AG10803 (cell line): Measurements from ENCODE around the gene TMPRSS2.

Experiments used
- DNase-seq: peaks from one replicate; pipeline ENCODE4 v3.0.0; 2010; ENCODE audit warnings: low read depth
- H3K4me3 ChIP-seq: 2 replicates; pipeline ENCODE4 v1.5.1; 2011; ENCODE audit warnings: mild to moderate bottlenecking, low read length, control low read depth
- CTCF ChIP-seq: conservative IDR thresholded peaks from 2 replicates; pipeline ENCODE4 v1.5.1; 2011; ENCODE audit warnings: mild to moderate bottlenecking, low read length, control low read depth, inconsistent platforms

TMPRSS2 gene

GRCh38 chr21:41477641-41478318 is 30.2 kb downstream of the TMPRSS2 start:
- peak; percentile 25 for DNase-seq
- no peak overlapping the region for H3K4me3 ChIP-seq

GRCh38 chr21:41475714-41476420 is 32.1 kb downstream of the TMPRSS2 start:
- no peak for DNase-seq
- no peak for TF ChIP-seq CTCF
- H3K4me3 ChIP-seq, result no peak overlapping the region

More at GRCh38 chr21:41477641-41478318, 30.2 kb downstream of the TMPRSS2 start:
- no peak for TF ChIP-seq CTCF

- TF ChIP-seq CTCF, result no peak
- H3K4me3 ChIP-seq, result no peak overlapping the region
- DNase-seq, result no peak
Measured at GRCh38 chr21:41472753-41473548, 35.0 kb downstream of the TMPRSS2 start.

- DNase-seq, result no peak
- no peak overlapping the region for H3K4me3 ChIP-seq
- TF ChIP-seq CTCF, result no peak
Measured at GRCh38 chr21:41470054-41470453, 37.9 kb downstream of the TMPRSS2 start.

- H3K4me3 ChIP-seq, result no peak overlapping the region
- no peak for TF ChIP-seq CTCF
- no peak for DNase-seq
Measured at GRCh38 chr21:41466024-41466820, 41.7 kb downstream of the TMPRSS2 start.

GRCh38 chr21:41465176-41465781 is 42.7 kb downstream of the TMPRSS2 start:
- H3K4me3 ChIP-seq, result no peak overlapping the region
- no peak for DNase-seq
- TF ChIP-seq CTCF, result no peak
